Astrocyte of the cerebellum (primary cell): Measurements from ENCODE around the gene PCBD2.

Experiments
- DNase-seq: peaks from one replicate; pipeline ENCODE4 v3.0.0-alpha.2; 2011; ENCODE audit warnings: low read depth
- H3K4me3 ChIP-seq: 2 replicates; pipeline ENCODE4 v1.5.1; 2011; ENCODE audit warnings: mild to moderate bottlenecking, low read depth, low read length, moderate library complexity
- in situ Hi-C: cut with HindIII; loops from 2 replicates; pipeline ENCODE4 v1.10.0; 2017; ENCODE audit warnings: low sequenced_read_pairs
- TF ChIP-seq, protein P1 (sequence below): IDR thresholded peaks from 2 replicates; pipeline ENCODE4 v1.5.1; 2012; ENCODE audit warnings: low read length, low read depth, moderate library complexity, mild to moderate bottlenecking; ENCODE audit errors: missing control alignments

Gene PCBD2

DNA sequence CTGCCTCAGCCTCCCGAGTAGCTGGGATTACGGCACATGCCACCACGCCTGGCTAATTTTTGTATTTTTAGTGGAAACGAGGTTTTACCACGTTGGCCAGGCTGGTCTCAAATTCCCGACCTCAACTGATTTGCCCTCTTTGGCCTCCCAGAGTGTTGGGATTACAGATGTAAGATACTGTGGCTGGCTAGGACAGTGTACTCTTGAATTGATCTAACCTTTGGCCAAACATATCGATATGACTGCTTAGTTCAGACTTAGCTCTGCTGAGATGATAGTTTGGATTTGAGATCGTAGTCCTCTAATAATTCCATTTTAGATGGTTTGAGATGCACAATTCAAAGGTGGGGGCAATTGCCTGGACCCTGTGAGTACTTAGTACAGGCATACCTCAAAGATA is 15.6 kb upstream of the PCBD2 start:
- H3K4me3 ChIP-seq, result no peak overlapping the region
- in situ Hi-C loops, result no loop called here
- TF ChIP-seq, protein P1, sequence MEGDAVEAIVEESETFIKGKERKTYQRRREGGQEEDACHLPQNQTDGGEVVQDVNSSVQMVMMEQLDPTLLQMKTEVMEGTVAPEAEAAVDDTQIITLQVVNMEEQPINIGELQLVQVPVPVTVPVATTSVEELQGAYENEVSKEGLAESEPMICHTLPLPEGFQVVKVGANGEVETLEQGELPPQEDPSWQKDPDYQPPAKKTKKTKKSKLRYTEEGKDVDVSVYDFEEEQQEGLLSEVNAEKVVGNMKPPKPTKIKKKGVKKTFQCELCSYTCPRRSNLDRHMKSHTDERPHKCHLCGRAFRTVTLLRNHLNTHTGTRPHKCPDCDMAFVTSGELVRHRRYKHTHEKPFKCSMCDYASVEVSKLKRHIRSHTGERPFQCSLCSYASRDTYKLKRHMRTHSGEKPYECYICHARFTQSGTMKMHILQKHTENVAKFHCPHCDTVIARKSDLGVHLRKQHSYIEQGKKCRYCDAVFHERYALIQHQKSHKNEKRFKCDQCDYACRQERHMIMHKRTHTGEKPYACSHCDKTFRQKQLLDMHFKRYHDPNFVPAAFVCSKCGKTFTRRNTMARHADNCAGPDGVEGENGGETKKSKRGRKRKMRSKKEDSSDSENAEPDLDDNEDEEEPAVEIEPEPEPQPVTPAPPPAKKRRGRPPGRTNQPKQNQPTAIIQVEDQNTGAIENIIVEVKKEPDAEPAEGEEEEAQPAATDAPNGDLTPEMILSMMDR, result no peak
- no peak for DNase-seq

GRCh38 chr5:134891473-134891872 is 13.5 kb upstream of the PCBD2 start:
- no peak overlapping the region for H3K4me3 ChIP-seq
- in situ Hi-C loops, result no loop called here
- TF ChIP-seq, protein P1, result no peak
- no peak for DNase-seq

DNA sequence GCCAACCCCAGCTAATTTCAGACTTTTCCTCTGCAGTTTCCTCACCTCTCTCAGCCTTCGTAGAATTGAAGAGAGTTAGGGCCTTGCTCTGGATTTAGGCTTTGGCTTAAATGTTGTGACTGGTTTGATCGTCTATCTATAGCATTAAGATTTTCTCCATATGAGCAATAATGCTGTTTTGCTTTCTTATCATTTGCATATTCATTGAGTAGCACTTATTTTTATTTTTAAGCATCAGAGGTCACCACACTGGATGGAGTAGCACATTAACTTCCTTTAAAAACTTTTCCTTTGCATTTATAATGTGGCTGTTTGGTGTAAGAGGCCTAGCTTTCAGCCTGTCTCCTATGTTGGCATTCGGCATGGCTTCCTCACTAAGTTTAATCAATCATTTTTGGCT is 12.6 kb upstream of the PCBD2 start:
- TF ChIP-seq, protein P1, result no peak
- H3K4me3 ChIP-seq, result no peak overlapping the region
- in situ Hi-C loops, result no loop called here
- DNase-seq, result no peak

DNA sequence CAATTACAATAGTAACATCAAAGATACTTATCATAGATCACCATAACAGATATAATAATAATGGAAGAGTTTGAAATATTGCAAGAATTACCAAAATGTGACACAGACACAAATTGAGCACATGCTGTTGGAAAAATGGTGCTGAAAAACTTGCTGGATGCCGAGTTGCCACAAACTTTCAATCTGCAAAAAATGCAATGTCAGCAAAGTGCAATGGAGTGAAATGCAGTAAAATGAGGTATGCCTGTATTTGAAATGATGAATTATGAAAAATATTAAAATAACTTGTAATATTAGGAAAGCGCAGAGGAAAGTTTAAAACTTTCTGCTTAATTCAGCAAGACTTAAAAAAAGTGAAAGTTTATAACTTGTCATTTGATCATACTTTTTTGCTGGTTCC is 12.0 kb upstream of the PCBD2 start:
- no peak for DNase-seq
- TF ChIP-seq, protein P1, result no peak
- in situ Hi-C loops, result no loop called here
- H3K4me3 ChIP-seq, result no peak overlapping the region

DNA sequence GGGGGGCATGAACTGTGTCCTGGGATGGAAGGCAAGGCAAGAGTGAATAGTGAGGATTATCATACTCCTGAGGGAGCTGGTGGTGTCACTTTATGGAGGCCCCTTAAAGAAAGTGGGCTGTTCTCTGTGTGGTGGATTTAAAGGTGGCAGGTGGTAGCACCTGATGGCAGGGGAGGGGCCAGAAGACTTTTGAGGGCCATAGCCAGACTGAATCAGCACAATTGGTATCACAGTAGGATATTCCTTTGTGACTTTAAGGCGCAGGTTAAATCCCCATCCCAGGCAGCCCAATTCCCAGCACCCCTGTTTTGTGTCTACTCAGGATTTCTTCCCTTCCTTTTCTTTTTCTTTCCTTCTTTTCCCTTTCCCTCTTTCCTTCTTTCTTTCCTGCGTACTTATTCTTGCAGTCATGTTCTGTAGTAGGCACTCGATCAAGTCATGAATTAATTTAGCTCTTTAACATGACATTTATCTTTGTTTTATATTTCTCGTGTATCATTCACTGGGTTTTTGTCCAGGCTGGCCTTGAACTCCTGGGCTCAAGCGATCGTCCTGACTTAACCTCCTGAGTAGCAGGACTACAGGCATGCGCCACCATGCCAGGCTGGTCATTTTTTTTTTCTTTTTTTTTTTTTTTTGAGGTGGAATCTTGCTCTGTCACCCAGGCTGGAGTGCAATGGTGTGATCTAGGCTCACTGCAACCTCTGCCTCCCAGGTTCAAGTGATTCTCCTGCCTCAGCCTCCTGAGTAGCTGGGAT is 11.0 kb upstream of the PCBD2 start:
- TF ChIP-seq, protein P1, result no peak
- DNase-seq, result no peak
- H3K4me3 ChIP-seq, result no peak overlapping the region
- in situ Hi-C loops, result no loop called here

DNA sequence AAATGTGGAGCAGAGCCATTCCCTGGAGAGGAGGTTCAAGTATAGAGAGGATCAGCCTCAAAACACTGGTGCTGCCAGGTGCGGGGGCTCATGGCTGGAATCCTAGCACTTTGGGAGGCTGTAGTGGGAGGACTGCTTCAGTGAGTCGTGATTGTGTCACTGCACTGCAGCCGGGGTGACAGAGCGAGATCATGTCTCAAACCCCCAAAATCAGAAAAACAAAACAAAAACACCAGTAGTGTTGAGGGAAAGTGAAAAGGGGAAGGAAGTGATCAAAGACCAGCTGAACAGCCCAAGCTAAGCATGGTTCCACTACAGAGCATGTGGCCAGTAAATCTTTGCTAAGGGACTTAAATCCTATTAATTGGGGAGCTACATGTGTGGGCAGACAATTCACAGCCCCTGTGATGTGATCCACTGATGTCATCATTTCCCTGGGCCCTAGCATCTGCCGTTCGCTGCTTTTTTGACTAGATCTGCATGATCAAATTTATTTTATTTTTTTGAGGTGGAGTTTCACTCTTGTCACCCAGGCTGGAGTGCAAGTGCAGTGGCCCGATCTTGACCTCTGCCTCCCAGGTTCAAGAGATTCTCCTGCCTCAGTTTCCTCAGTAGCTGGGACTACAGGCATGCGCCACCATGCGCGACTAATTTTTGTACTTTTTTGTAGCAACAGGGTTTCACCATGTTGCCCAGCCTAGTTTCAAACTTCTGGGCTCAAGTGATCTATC is 2.7 kb upstream of the PCBD2 start:
- H3K4me3 ChIP-seq, result no peak overlapping the region
- TF ChIP-seq, protein P1, result no peak
- in situ Hi-C loops, result no loop called here
- no peak for DNase-seq
